GM21786 (cell line): Measurements from ENCODE around the gene IGF2.
"Not testable (repeated sequence)": the region's sequence is repeated elsewhere in the genome, so short reads cannot be mapped to it uniquely, and the experiment has no call there.

ENCODE experiments used
- ATAC-seq: cut with Tn5 transposase; IDR thresholded peaks from one replicate; pipeline ENCODE4 v1.9.1; 2021; ENCODE audit not compliant: unreplicated experiment

The IGF2 gene

GRCh38 chr11:2139123-2139521 is at the start of gene IGF2:
Gene IGF2 (minus strand): TSS chr11:2139389. CDS start chr11:2135523, 3,866 bp downstream.
- no peak for ATAC-seq

GRCh38 chr11:2188745-2189144 is 49.6 kb upstream of the IGF2 start:
- ATAC-seq: no peak

- no peak for ATAC-seq
Measured at GRCh38 chr11:2187280-2187707, 48.1 kb upstream of the IGF2 start.

- no peak for ATAC-seq
Measured at GRCh38 chr11:2186669-2187279, 47.6 kb upstream of the IGF2 start.

GRCh38 chr11:2185324-2186085 is 46.3 kb upstream of the IGF2 start:
- ATAC-seq: no peak

- no peak for ATAC-seq
Measured at GRCh38 chr11:2182692-2183474, 43.7 kb upstream of the IGF2 start.

- no peak for ATAC-seq
Measured at GRCh38 chr11:2182075-2182474, 42.9 kb upstream of the IGF2 start.

GRCh38 chr11:2180789-2181370 is 41.7 kb upstream of the IGF2 start:
- no peak for ATAC-seq

GRCh38 chr11:2180347-2180746 is 41.2 kb upstream of the IGF2 start:
- ATAC-seq: no peak

- no peak for ATAC-seq
Measured at GRCh38 chr11:2179516-2179915, 40.3 kb upstream of the IGF2 start.

- ATAC-seq: no peak
Measured at GRCh38 chr11:2178906-2179494, 39.8 kb upstream of the IGF2 start.

GRCh38 chr11:2178055-2178773 is 39.0 kb upstream of the IGF2 start:
- not testable (repeated sequence) for ATAC-seq

- ATAC-seq: no peak
Measured at GRCh38 chr11:2177076-2177475, 37.9 kb upstream of the IGF2 start.

GRCh38 chr11:2176389-2176900 is 37.3 kb upstream of the IGF2 start:
- no peak for ATAC-seq

- ATAC-seq: no peak
Measured at GRCh38 chr11:2175659-2176058, 36.5 kb upstream of the IGF2 start.

GRCh38 chr11:2174361-2174760 is 35.2 kb upstream of the IGF2 start:
- ATAC-seq: no peak

- no peak for ATAC-seq
Measured at GRCh38 chr11:2173761-2174160, 34.6 kb upstream of the IGF2 start.

- no peak for ATAC-seq
Measured at GRCh38 chr11:2173150-2173693, 34.0 kb upstream of the IGF2 start.

GRCh38 chr11:2172676-2173075 is 33.5 kb upstream of the IGF2 start:
- ATAC-seq: no peak

- no peak for ATAC-seq
Measured at GRCh38 chr11:2171591-2172003, 32.4 kb upstream of the IGF2 start, which contains the start of gene TH. Gene TH (minus strand): TSS chr11:2171815. CDS start chr11:2171786, 29 bp downstream.
